LNCAP (cell line): ENCODE measurements around the gene ASAP3.

Source experiments
- CTCF ChIP-seq: fragments of 450-650 bp; IDR thresholded peaks from 2 replicates; pipeline ENCODE4 v1.5.1; 2017; ENCODE audit warnings: mild to moderate bottlenecking

Gene ASAP3

GRCh38 chr1:23485002-23485332 lies 988 bp upstream of the ASAP3 start:
- no peak for TF ChIP-seq CTCF

GRCh38 chr1:23484253-23485001 lies 448 bp upstream of the ASAP3 start:
- TF ChIP-seq CTCF, result no peak

GRCh38 chr1:23481904-23482303 lies 2.1 kb downstream of the ASAP3 start:
- TF ChIP-seq CTCF, result no peak

- TF ChIP-seq CTCF, result no peak
Observed at GRCh38 chr1:23481026-23481597, 2.9 kb downstream of the ASAP3 start.

GRCh38 chr1:23480187-23481025 lies 3.6 kb downstream of the ASAP3 start:
- TF ChIP-seq CTCF, result no peak

GRCh38 chr1:23479666-23479941 lies 4.4 kb downstream of the ASAP3 start:
- TF ChIP-seq CTCF, result no peak

GRCh38 chr1:23478896-23479665 lies 4.9 kb downstream of the ASAP3 start:
- no peak for TF ChIP-seq CTCF
